AG09319 (cell line): ENCODE measurements around the gene TPSG1.

Experiments used
- DNase-seq: peaks from one replicate; pipeline ENCODE4 v3.0.0-alpha.2; 2010; ENCODE audit warnings: low read depth; ENCODE audit errors: extremely low read depth
- TF ChIP-seq, protein P1 (sequence below): IDR thresholded peaks from 2 replicates; pipeline ENCODE4 v1.5.1; 2011; ENCODE audit warnings: low read depth, mild to moderate bottlenecking, inconsistent platforms, low read length, moderate library complexity

Gene TPSG1

DNA sequence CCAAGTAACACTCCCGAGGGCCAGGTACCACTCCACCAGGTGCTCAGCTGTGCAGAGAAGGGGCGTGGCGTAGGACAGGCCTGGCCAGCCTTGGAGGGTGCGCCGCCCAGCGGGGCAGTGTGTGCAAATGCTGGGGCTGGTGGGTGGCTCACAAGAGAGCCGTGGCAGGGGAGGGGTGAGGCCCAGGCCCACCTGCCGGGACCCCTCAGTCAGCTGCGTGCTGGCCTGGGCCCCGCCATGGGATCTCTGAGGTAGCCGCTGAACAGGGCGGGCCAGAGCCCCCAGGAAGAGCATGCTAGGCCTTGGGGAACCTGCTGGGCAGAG, 8.8 kb downstream of the TPSG1 start:
- DNase-seq: no peak
- TF ChIP-seq, protein P1, sequence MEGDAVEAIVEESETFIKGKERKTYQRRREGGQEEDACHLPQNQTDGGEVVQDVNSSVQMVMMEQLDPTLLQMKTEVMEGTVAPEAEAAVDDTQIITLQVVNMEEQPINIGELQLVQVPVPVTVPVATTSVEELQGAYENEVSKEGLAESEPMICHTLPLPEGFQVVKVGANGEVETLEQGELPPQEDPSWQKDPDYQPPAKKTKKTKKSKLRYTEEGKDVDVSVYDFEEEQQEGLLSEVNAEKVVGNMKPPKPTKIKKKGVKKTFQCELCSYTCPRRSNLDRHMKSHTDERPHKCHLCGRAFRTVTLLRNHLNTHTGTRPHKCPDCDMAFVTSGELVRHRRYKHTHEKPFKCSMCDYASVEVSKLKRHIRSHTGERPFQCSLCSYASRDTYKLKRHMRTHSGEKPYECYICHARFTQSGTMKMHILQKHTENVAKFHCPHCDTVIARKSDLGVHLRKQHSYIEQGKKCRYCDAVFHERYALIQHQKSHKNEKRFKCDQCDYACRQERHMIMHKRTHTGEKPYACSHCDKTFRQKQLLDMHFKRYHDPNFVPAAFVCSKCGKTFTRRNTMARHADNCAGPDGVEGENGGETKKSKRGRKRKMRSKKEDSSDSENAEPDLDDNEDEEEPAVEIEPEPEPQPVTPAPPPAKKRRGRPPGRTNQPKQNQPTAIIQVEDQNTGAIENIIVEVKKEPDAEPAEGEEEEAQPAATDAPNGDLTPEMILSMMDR: no peak

DNA sequence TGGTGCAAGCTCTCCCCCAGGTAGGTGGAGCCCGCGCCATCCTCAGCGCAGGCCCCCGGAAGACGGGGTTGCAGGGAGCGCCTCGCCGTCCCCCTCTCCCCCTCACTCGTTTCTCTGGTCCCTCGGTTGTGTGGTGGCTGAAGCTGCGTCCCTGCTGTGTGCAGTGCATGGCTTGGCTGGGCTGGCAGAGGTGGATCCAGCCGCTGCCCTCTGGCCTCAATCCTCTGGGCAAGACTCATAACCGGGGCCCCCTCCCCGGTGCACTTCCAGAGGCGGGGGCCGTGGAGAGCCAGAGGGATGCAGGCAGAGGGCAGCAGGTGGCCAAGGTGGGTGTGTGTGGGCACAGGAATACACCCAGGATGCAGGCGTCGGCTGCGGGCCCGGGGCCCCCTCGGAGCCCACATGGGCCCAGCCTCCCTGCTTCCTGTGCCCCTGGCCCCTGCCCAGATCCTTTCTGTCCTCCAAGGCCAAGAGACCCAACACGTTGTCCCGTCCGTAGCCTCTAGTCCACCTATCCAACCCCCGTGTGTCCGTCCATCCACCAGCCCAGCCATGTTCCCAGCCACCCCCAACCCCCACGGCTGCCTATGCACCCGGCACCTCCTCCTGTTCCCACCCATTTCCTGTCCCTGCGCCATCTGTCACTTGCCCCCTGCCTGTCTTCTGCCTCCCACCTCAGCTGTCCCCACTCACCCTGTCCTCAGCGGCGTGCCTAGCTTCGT, 9.3 kb downstream of the TPSG1 start:
- no peak for DNase-seq
- TF ChIP-seq, protein P1: no peak

DNA sequence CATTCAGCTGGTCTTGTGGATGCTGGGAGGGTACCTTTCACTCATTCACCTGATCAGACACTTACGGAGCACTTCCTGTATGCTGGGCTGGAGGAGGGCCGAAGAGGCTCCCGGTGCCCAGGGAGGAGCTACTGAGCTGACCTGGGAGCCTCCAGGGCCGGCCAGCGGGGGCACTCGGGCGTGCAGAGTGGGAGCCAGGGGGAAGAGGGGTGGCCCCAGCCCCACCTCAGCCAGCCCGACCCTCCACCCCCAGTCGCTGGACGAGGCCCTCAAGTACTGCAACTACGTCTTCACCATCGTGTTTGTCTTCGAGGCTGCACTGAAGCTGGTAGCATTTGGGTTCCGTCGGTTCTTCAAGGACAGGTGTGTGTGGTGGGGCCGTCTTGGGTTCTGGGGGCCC, 10.3 kb downstream of the TPSG1 start:
- no peak for DNase-seq
- TF ChIP-seq, protein P1: no peak

DNA sequence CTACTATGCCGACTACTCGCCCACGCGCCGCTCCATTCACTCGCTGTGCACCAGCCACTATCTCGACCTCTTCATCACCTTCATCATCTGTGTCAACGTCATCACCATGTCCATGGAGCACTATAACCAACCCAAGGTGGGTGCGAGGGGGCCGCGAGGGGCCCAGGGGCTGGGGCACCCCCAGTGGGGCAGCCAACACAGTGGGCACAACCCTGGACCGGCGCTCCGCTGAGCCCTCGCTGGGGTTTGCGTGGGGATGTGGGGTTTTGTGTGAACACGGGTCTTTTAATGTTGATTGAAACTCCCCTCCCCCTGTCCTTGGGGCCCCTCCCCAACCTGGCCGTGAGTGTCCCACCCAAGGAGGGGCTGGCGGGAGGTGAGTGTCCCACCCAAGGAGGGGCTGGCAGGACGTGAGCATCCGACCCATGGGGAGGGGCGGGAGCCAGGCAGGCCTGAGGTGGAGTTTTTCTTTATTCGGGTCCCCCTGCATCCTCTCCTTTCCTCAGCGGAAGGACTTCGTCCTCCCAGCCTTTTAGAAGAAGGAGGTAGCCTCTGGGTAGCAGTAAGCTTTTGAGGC, 11.2 kb downstream of the TPSG1 start:
- TF ChIP-seq, protein P1: no peak
- no peak for DNase-seq

DNA sequence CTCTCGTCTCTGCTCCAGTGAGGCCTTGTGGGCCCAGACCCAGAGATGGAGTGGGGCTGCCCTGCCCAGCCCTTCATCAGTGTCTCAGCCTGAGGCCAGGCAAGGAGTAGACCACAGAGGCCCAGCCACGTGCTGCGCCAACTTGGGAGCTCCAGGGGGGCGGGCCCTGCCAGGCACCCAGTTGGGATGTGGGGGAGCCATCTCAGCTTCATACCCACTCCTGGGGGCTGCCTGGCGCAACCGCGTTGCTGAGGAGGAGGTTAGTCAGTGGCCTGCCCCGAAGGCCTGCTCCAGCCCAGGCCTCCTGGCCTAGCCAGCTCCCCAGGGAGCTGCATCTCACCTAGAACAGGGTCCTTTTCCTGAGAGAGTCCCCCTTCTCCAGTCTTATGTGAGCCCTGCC, 11.8 kb downstream of the TPSG1 start:
- TF ChIP-seq, protein P1: no peak
- no peak for DNase-seq

DNA sequence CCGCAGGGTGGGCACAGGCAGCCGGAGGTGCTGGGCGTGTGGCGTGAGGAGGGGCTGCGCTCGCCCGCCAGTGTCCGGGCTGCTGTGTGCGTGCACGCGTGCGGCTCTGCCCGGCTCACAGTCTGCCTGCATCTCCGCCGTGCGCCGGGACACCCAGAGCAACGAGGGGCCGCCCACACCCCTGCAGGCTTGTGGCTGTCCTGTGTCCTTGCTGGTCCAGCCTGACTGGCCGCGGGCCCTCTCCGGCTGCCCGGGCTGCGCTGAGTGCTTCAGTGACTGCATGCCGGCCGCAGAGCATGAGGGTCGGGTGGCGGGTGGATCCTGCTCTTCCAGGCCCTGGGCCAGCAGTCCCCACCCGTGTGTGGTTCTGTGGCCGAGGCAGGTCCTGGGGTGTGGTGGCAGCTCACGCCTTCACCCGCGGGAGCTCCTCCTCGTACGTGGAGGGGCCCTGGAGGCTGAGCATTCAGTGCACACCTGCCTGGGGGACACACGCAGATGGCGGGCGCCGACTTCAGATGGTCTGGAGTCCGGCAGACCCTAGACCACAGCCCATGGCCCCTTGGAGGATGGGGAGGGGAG, 12.4 kb downstream of the TPSG1 start:
- TF ChIP-seq, protein P1: no peak
- DNase-seq: no peak

DNA sequence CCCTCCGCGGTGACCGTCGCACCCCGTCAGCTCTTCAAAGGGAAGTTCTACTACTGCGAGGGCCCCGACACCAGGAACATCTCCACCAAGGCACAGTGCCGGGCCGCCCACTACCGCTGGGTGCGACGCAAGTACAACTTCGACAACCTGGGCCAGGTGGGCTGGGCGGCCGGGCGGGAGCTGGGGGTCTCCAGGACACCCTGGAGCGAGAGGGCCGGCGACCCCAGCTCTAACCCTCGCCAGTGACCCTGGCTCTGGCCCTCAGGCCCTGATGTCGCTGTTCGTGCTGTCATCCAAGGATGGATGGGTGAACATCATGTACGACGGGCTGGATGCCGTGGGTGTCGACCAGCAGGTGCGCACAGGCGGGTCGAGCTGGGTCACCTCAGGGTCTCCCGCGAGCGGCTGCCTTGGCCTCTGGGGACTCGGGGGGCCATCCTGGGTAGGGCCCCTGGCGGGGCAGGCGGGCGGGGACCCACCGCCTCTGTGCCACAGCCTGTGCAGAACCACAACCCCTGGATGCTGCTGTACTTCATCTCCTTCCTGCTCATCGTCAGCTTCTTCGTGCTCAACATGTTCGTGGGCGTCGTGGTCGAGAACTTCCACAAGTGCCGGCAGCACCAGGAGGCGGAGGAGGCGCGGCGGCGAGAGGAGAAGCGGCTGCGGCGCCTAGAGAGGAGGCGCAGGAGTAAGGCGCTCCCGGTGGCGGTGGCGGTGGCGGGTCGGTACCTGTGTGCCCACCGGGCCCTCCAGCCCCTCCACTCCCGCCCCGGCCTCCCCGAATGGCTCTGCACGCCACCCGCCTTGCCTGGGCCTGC, 13.4 kb downstream of the TPSG1 start:
- TF ChIP-seq, protein P1: no peak
- DNase-seq: no peak
